Skin epidermis (tissue), 12 donors: ENCODE measurements around the gene SLC16A11.
"Not testable (repeated sequence)": the region's sequence is repeated elsewhere in the genome, so short reads cannot be mapped to it uniquely, and the experiment has no call there.

ENCODE experiments used
- H3K27ac ChIP-seq, 21 experiments: fragments of 200-600 bp; sonication (generic) in 11 of 21; one replicate each; pipeline ENCODE4 v1.5.0; 2020; ENCODE audit warnings: mild to moderate bottlenecking in 3 of 21, inconsistent platforms in 2 of 21, moderate library complexity in 2 of 21
- H3K4me3 ChIP-seq, 7 experiments: fragments of 200-600 bp; sonication (generic) in 2 of 7; one replicate each; pipeline ENCODE4 v1.5.0; 2020; ENCODE audit warnings: inconsistent platforms in 2 of 7, mild to moderate bottlenecking in 2 of 7, moderate library complexity in 1 of 7

The SLC16A11 gene

GRCh38 chr17:7043497-7044198 is at the start of gene SLC16A11:
SLC16A11 (minus strand) TSS chr17:7044092; CDS start chr17:7043513, 579 bp downstream.
- Histone ChIP-seq H3K4me3 (peak within 1 kb of the TSS; percentile 19 to 51 (median 36)), H3K27ac (peak within 1 kb of the TSS in 20 of 21 experiments; percentile 12 to 89 (median 70))

GRCh38 chr17:7091311-7092005 is 47.6 kb upstream of the SLC16A11 start:
- peak overlapping the region in 1 of 21 experiments; percentile 0 for H3K27ac ChIP-seq
- not testable (repeated sequence) for H3K4me3 ChIP-seq

- H3K27ac ChIP-seq, H3K4me3 ChIP-seq: not testable (repeated sequence)
These were observed 45.7 kb upstream of the SLC16A11 start for GRCh38 chr17:7089570-7089969.

GRCh38 chr17:7088442-7088841 is 44.5 kb upstream of the SLC16A11 start:
- not testable (repeated sequence) for H3K27ac ChIP-seq, H3K4me3 ChIP-seq

- no peak overlapping the region for H3K27ac ChIP-seq
- H3K4me3 ChIP-seq, result no peak overlapping the region
These were observed 40.2 kb upstream of the SLC16A11 start for GRCh38 chr17:7084088-7084487.

GRCh38 chr17:7083592-7083991 is 39.7 kb upstream of the SLC16A11 start:
- H3K27ac ChIP-seq, result no peak overlapping the region
- H3K4me3 ChIP-seq, result no peak overlapping the region

GRCh38 chr17:7081341-7082062 is 37.6 kb upstream of the SLC16A11 start:
- Histone ChIP-seq H3K4me3 (no peak overlapping the region), H3K27ac (no peak overlapping the region)

GRCh38 chr17:7080456-7081041 is 36.7 kb upstream of the SLC16A11 start:
- no peak overlapping the region for H3K27ac ChIP-seq
- no peak overlapping the region for H3K4me3 ChIP-seq

- peak within 1 kb of the TSS in 7 of 21 experiments; percentile 13 to 73 (median 18) for H3K27ac ChIP-seq
These were observed 35.9 kb upstream of the SLC16A11 start, which contains the start of gene CLEC10A for GRCh38 chr17:7079581-7080455. CLEC10A (minus strand) TSS chr17:7080251; CDS start chr17:7078812, 1,439 bp downstream.

GRCh38 chr17:7078711-7079110 is 34.8 kb upstream of the SLC16A11 start:
- Histone ChIP-seq H3K27ac (peak overlapping the region in 2 of 21 experiments; percentile 42 to 55), H3K4me3 (peak overlapping the region in 1 of 7 experiments; percentile 3)

More at GRCh38 chr17:7079581-7080455, 35.9 kb upstream of the SLC16A11 start, which contains the start of gene CLEC10A:
- peak within 1 kb of the TSS in 2 of 7 experiments; percentile 3 to 12 for H3K4me3 ChIP-seq

GRCh38 chr17:7077911-7078546 is 34.1 kb upstream of the SLC16A11 start:
- H3K27ac ChIP-seq, result peak overlapping the region in 1 of 21 experiments; percentile 42
- H3K4me3 ChIP-seq, result peak overlapping the region in 1 of 7 experiments; percentile 3

GRCh38 chr17:7074931-7075330 is 31.0 kb upstream of the SLC16A11 start:
- Histone ChIP-seq H3K27ac (no peak overlapping the region), H3K4me3 (no peak overlapping the region)

GRCh38 chr17:7072406-7072805 is 28.5 kb upstream of the SLC16A11 start:
- Histone ChIP-seq H3K27ac (no peak overlapping the region), H3K4me3 (no peak overlapping the region)

GRCh38 chr17:7070712-7071111 is 26.8 kb upstream of the SLC16A11 start:
- H3K27ac ChIP-seq, result no peak overlapping the region
- H3K4me3 ChIP-seq, result no peak overlapping the region

GRCh38 chr17:7068268-7068667 is 24.4 kb upstream of the SLC16A11 start:
- H3K4me3 ChIP-seq, result no peak overlapping the region
- no peak overlapping the region for H3K27ac ChIP-seq

GRCh38 chr17:7067198-7067597 is 23.3 kb upstream of the SLC16A11 start:
- H3K4me3 ChIP-seq, result no peak overlapping the region
- no peak overlapping the region for H3K27ac ChIP-seq

GRCh38 chr17:7064261-7064660 is 20.4 kb upstream of the SLC16A11 start:
- Histone ChIP-seq H3K4me3 (no peak overlapping the region), H3K27ac (no peak overlapping the region)

- Histone ChIP-seq H3K4me3 (no peak overlapping the region), H3K27ac (no peak overlapping the region)
These were observed 19.7 kb upstream of the SLC16A11 start for GRCh38 chr17:7063518-7064094.
